ENCODE measurements around the gene CEPT1.

- no peak for TF ChIP-seq EZH2 (IDR thresholded peaks at IDR 0.05; ENCODE audit: borderline replicate concordance, low read length)
- no peak for TF ChIP-seq CTCF (conservative IDR thresholded peaks at IDR 0.05 in 1 of 2, IDR thresholded peaks at IDR 0.05 in 1 of 2; ENCODE audit: extremely low read depth in 1 of 2, insufficient read depth in 1 of 2, low read depth in 1 of 2, low read length in 2 of 2)
These were observed 81.2 kb downstream of the CEPT1 start for GRCh38 chr1:111221276-111221632.
